HepG2 (cell line): ENCODE measurements around the gene CDIP1. TPM values are rescaled to one million over a fixed set of nuclear protein-coding genes. Genes with fewer than 3 reads are reported as not detected.
A peak's percentile ranks its signal among the peaks of the same experiment; 100 is the strongest.

Source experiments
- ATF2 ChIP-seq: sonication (generic); formaldehyde crosslinking; IDR thresholded peaks from 2 replicates; pipeline ENCODE4 v1.4.0; 2020; ENCODE audit warnings: missing genetic modification reagents
- BRD4 ChIP-seq: sonication (generic); formaldehyde crosslinking; IDR thresholded peaks from 2 replicates; pipeline ENCODE4 v1.4.0; 2020; ENCODE audit warnings: missing genetic modification reagents
- CENPX ChIP-seq: sonication (generic); formaldehyde crosslinking; IDR thresholded peaks from 2 replicates; pipeline ENCODE4 v1.9.0; 2021; ENCODE audit warnings: mild to moderate bottlenecking, missing genetic modification reagents, moderate library complexity
- DMAP1 ChIP-seq: IDR thresholded peaks from 2 replicates; pipeline ENCODE4 v1.6.1; 2016
- ETV6 ChIP-seq: sonication (generic); formaldehyde crosslinking; conservative IDR thresholded peaks from 2 replicates; pipeline ENCODE4 v1.4.0; 2020; ENCODE audit warnings: missing genetic modification reagents
- HBP1 ChIP-seq: IDR thresholded peaks from 2 replicates; pipeline ENCODE4 v1.6.1; 2016; ENCODE audit warnings: low read depth, control low read depth
- HIVEP1 ChIP-seq: sonication (generic); formaldehyde crosslinking; IDR thresholded peaks from 2 replicates; pipeline ENCODE4 v1.4.0; 2020; ENCODE audit warnings: mild to moderate bottlenecking, missing genetic modification reagents
- KLF15 ChIP-seq: sonication (generic); formaldehyde crosslinking; IDR thresholded peaks from 2 replicates; pipeline ENCODE4 v1.8.1; 2023; ENCODE audit warnings: borderline replicate concordance, mild to moderate bottlenecking, inconsistent platforms, missing genetic modification reagents, mixed read lengths
- LBX2 ChIP-seq: sonication (generic); formaldehyde crosslinking; IDR thresholded peaks from 2 replicates; pipeline ENCODE4 v1.5.0; 2020; ENCODE audit warnings: missing genetic modification reagents, mild to moderate bottlenecking, borderline replicate concordance
- NFKB2 ChIP-seq: sonication (generic); formaldehyde crosslinking; IDR thresholded peaks from 2 replicates; pipeline ENCODE4 v1.4.0; 2020; ENCODE audit warnings: missing genetic modification reagents, borderline replicate concordance
- POGZ ChIP-seq: sonication (generic); formaldehyde crosslinking; IDR thresholded peaks from 2 replicates; pipeline ENCODE4 v1.4.0; 2020; ENCODE audit warnings: mild to moderate bottlenecking, missing genetic modification reagents
- RARA ChIP-seq: IDR thresholded peaks from 2 replicates; pipeline ENCODE4 v1.6.1; 2016; ENCODE audit warnings: missing genetic modification reagents, missing compliant biosample characterization
- SOX5 ChIP-seq: IDR thresholded peaks from 2 replicates; pipeline ENCODE4 v1.6.1; 2016; ENCODE audit warnings: borderline replicate concordance
- TMF1 ChIP-seq: sonication (generic); formaldehyde crosslinking; IDR thresholded peaks from 2 replicates; pipeline ENCODE4 v1.8.1; 2022; ENCODE audit warnings: low read depth, missing genetic modification reagents
- ZBTB46 ChIP-seq: sonication (generic); formaldehyde crosslinking; IDR thresholded peaks from 2 replicates; pipeline ENCODE4 v1.4.0; 2020; ENCODE audit warnings: mild to moderate bottlenecking, missing genetic modification reagents, borderline replicate concordance
- ZBTB7A ChIP-seq: sonication (generic); formaldehyde crosslinking; IDR thresholded peaks from 2 replicates; pipeline ENCODE4 v1.8.0; 2022; ENCODE audit warnings: mild to moderate bottlenecking, missing genetic modification reagents
- ZFP36L1 ChIP-seq: sonication (generic); formaldehyde crosslinking; IDR thresholded peaks from 2 replicates; pipeline ENCODE4 v1.8.0; 2022; ENCODE audit warnings: mild to moderate bottlenecking, missing genetic modification reagents, moderate library complexity
- ZFY ChIP-seq: sonication (generic); formaldehyde crosslinking; IDR thresholded peaks from 2 replicates; pipeline ENCODE4 v1.4.0; 2020; ENCODE audit warnings: missing genetic modification reagents
- ZNF224 ChIP-seq: sonication (generic); formaldehyde crosslinking; IDR thresholded peaks from 2 replicates; pipeline ENCODE4 v1.5.0; 2020; ENCODE audit warnings: mild to moderate bottlenecking, missing genetic modification reagents
- ZNF225 ChIP-seq: sonication (generic); formaldehyde crosslinking; IDR thresholded peaks from 2 replicates; pipeline ENCODE4 v1.4.0; 2020; ENCODE audit warnings: mild to moderate bottlenecking, missing genetic modification reagents
- ZNF230 ChIP-seq: sonication (generic); formaldehyde crosslinking; IDR thresholded peaks from 2 replicates; pipeline ENCODE4 v1.4.0; 2020; ENCODE audit warnings: mild to moderate bottlenecking, missing genetic modification reagents
- ZNF343 ChIP-seq: sonication (generic); formaldehyde crosslinking; IDR thresholded peaks from 2 replicates; pipeline ENCODE4 v1.4.0; 2020; ENCODE audit warnings: mild to moderate bottlenecking, missing genetic modification reagents
- ZNF362 ChIP-seq: sonication (generic); formaldehyde crosslinking; IDR thresholded peaks from 2 replicates; pipeline ENCODE4 v1.4.0; 2020; ENCODE audit warnings: missing genetic modification reagents, mild to moderate bottlenecking, borderline replicate concordance
- ZNF563 ChIP-seq: sonication (generic); formaldehyde crosslinking; IDR thresholded peaks from 2 replicates; pipeline ENCODE4 v1.8.0; 2022; ENCODE audit warnings: mild to moderate bottlenecking, moderate library complexity, missing genetic modification reagents
- polyA plus RNA-seq, 8 experiments: library from polyadenylated mRNA; depleted of rRNA in 3 of 8; stranded (reverse) in 7 of 8; unstranded in 1 of 8; fragments of >200 nt; fragmentation: Illumina TruSeq in 4 of 8; extraction: Trizol in 4 of 8; gene quantifications; 2 replicates each; pipeline versions ENCODE4 v1.2.1 to v1.2.3, GENCODE V29; 2011 to 2016; ENCODE audit warnings: low read depth in 4 of 8, missing spikeins in 1 of 8, mixed read lengths in 1 of 8; ENCODE audit not compliant: insufficient read depth in 1 of 8
- total RNA-seq, 5 experiments: library from RNA; depleted of rRNA; stranded (reverse); fragments of >200 nt; fragmentation: Illumina TruSeq; extraction: Trizol; gene quantifications; 2 replicates each; pipeline ENCODE4 v1.2.3, GENCODE V29; 2016; ENCODE audit warnings: low read depth in 1 of 5

CDIP1 gene
- total and polyA plus RNA-seq, 2 of the 13 experiments (the other 11 are each of a cell fraction or from before 2014, with no cell fraction given) = 31.2 to 56.7 TPM

- TF ChIP-seq ZNF343 (CRISPR knock-in tag) = peak; percentile 46; the same call in 1 of the 2 replicates
- TF ChIP-seq KLF15 (CRISPR knock-in tag) = no peak
- TF ChIP-seq ZBTB46 (CRISPR knock-in tag) = no peak
- peak; percentile 87 for TF ChIP-seq ZNF230 (CRISPR knock-in tag)
- no peak for TF ChIP-seq CENPX
- TF ChIP-seq ZNF563 (CRISPR knock-in tag) = peak; percentile 69; the same call in 1 of the 2 replicates
- peak; percentile 77 for TF ChIP-seq ATF2 (CRISPR knock-in tag)
- TF ChIP-seq DMAP1 (CRISPR knock-in tag) = peak; percentile 85
- TF ChIP-seq ZFY (CRISPR knock-in tag) = peak; percentile 94
- peak; percentile 71; the same call in 1 of the 2 replicates for TF ChIP-seq TMF1 (CRISPR knock-in tag)
- no peak for TF ChIP-seq SOX5
- no peak for TF ChIP-seq HIVEP1
- TF ChIP-seq BRD4 = 0 out of 2 replicates have a peak, but pooled peaks have one; percentile 32
- peak; percentile 90; the same call in 1 of the 2 replicates for TF ChIP-seq NFKB2 (CRISPR knock-in tag)
- TF ChIP-seq HBP1 (CRISPR knock-in tag) = peak; percentile 61; the same call in 1 of the 2 replicates
- peak; percentile 84; the same call in 1 of the 2 replicates for TF ChIP-seq ZFP36L1
- TF ChIP-seq ZNF362 (CRISPR knock-in tag) = peak; percentile 37; the same call in 1 of the 2 replicates
- TF ChIP-seq ZNF225 = no peak; the same call in 1 of the 2 replicates
- TF ChIP-seq POGZ (CRISPR knock-in tag) = peak; percentile 68
- peak; percentile 94 for TF ChIP-seq ZNF224 (CRISPR knock-in tag)
- TF ChIP-seq ETV6 (CRISPR knock-in tag) = peak; percentile 71
- TF ChIP-seq LBX2 (CRISPR knock-in tag) = peak; percentile 71; the same call in 1 of the 2 replicates
- 0 out of 2 replicates have a peak, but pooled peaks have one; percentile 33 for TF ChIP-seq ZBTB7A (CRISPR knock-in tag)
- peak; percentile 60; the same call in 1 of the 2 replicates for TF ChIP-seq RARA
Measured at GRCh38 chr16:4475880-4476788, 62.4 kb downstream of the CDIP1 start, which contains the start of gene HMOX2 (continued).
